ENCODE results near the gene FAM209A. TPM values are rescaled to one million over a fixed set of nuclear protein-coding genes. Genes with fewer than 3 reads are reported as not detected.
"Not testable (repeated sequence)": the region's sequence is repeated elsewhere in the genome, so short reads cannot be mapped to it uniquely, and the experiment has no call there.

FAM209A gene
- total and polyA plus RNA-seq, 8 donors = 0.28 to 0.75 (median 0.46) TPM; not detected in 5

- Histone ChIP-seq H3K36me3 (no peaks in the 10 kb centered on the region), H3K27ac (no peak overlapping the region), H3K9me3 (no peaks in the 10 kb centered on the region), H3K4me3 (no peak overlapping the region), H3K27me3 (no peaks in the 10 kb centered on the region), H3K4me1 (no peaks in the 10 kb centered on the region)
- FAIRE-seq (no peak), DNase-seq (no peak), ATAC-seq (no peak)
- 88 to 90% methylated on average over 5 to 7 of the region's 7 CpGs for WGBS, 2 donors
- TF ChIP-seq, protein P1, sequence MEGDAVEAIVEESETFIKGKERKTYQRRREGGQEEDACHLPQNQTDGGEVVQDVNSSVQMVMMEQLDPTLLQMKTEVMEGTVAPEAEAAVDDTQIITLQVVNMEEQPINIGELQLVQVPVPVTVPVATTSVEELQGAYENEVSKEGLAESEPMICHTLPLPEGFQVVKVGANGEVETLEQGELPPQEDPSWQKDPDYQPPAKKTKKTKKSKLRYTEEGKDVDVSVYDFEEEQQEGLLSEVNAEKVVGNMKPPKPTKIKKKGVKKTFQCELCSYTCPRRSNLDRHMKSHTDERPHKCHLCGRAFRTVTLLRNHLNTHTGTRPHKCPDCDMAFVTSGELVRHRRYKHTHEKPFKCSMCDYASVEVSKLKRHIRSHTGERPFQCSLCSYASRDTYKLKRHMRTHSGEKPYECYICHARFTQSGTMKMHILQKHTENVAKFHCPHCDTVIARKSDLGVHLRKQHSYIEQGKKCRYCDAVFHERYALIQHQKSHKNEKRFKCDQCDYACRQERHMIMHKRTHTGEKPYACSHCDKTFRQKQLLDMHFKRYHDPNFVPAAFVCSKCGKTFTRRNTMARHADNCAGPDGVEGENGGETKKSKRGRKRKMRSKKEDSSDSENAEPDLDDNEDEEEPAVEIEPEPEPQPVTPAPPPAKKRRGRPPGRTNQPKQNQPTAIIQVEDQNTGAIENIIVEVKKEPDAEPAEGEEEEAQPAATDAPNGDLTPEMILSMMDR (IDR thresholded peaks at IDR 0.05) = no peak
- intact Hi-C loops (cut with DNase I) = no loop called here
Measured at GRCh38 chr20:56527521-56527920, 3.0 kb downstream of the FAM209A start.

DNA sequence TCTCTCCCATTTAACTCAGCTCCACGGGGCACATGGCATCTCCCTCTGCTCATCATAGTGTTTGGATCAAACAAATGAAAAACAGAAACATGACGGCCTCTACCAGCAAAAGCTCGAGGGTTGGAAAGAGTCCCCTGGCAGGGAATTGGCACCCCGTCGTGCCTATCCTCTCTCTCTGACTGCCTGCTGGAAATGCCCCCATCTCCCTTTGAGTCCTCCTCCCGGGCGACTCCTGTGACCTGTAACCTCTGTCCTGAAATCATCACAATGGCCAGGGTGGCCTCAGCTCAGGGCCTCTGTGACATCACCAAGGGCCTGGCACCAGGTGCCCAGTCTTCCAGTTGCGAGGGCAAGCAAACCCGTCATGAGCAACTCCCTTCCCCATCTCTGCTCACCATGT lies 8.4 kb downstream of the FAM209A start, which contains the start of gene FAM209B:
FAM209B (plus strand) TSS at position 301 of the 400 bp plus-strand sequence; CDS start at position 397, 96 bp downstream.
- DNase-seq; FAIRE-seq; H3K27me3 ChIP-seq; H3K9me3 ChIP-seq; intact Hi-C loops (cut with DNase I); H3K27ac ChIP-seq; H3K4me3 ChIP-seq; H3K36me3 ChIP-seq; ATAC-seq; H3K4me1 ChIP-seq: not testable (repeated sequence)
- WGBS, 2 donors = 82 to 89% methylated on average over 9 of the region's 9 CpGs

GRCh38 chr20:56537997-56538396 lies 13.5 kb downstream of the FAM209A start:
- 35 to 36% methylated on average over 3 of the region's 3 CpGs for WGBS, 2 donors
- Histone ChIP-seq H3K27me3 (no peaks in the 10 kb centered on the region), H3K4me3 (no peak overlapping the region), H3K9me3 (no peaks in the 10 kb centered on the region), H3K4me1 (no peaks in the 10 kb centered on the region), H3K27ac (no peak overlapping the region), H3K36me3 (no peaks in the 10 kb centered on the region)
- FAIRE-seq (no peak), ATAC-seq (no peak), DNase-seq (no peak)
- TF ChIP-seq, protein P1 (IDR thresholded peaks at IDR 0.05) = no peak
- intact Hi-C loops (cut with DNase I) = no loop called here

GRCh38 chr20:56540415-56540814 lies 15.9 kb downstream of the FAM209A start:
- Histone ChIP-seq H3K4me3 (no peak overlapping the region), H3K27me3 (no peaks in the 10 kb centered on the region), H3K27ac (no peak overlapping the region), H3K9me3 (no peaks in the 10 kb centered on the region), H3K36me3 (no peaks in the 10 kb centered on the region), H3K4me1 (no peaks in the 10 kb centered on the region)
- DNase-seq = no peak
- intact Hi-C loops (cut with DNase I) = no loop called here
- no peak for FAIRE-seq
- TF ChIP-seq, protein P1 (IDR thresholded peaks at IDR 0.05) = no peak
- ATAC-seq = no peak
- WGBS, 2 donors = 68 to 83% methylated on average over 6 of the region's 6 CpGs

DNA sequence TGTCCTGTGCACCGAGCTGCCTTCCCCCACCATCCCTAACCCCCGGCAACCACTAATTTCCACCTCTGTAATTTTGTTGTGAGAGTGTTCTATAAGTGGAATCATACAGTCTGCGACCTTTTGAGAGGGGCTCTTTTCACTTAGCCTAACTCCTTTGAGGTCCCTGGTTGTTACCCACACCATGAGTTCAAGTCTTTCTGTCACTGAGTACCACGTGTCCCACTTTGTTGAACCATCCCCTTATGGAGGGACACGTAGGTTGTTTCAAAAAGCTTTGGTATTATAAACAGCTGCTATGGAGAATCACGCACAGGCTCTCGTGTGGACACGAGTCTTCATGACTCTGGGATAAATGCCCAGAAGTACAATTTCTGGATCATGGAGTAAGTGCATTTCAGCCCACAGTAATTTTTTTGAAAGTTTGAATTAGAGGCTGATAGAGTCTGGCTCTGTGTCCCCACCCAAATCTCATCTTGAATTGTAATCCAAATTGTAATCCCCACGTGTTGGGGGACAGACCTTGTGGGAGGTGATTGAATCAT lies 18.0 kb downstream of the FAM209A start:
- no peak for DNase-seq
- TF ChIP-seq, protein P1 (IDR thresholded peaks at IDR 0.05) = no peak
- Histone ChIP-seq H3K27ac (no peak overlapping the region), H3K4me1 (no peaks in the 10 kb centered on the region), H3K4me3 (no peak overlapping the region), H3K27me3 (no peaks in the 10 kb centered on the region), H3K36me3 (no peaks in the 10 kb centered on the region), H3K9me3 (no peaks in the 10 kb centered on the region)
- intact Hi-C loops (cut with DNase I) = no loop called here
- no peak for ATAC-seq
- FAIRE-seq = no peak
- WGBS, 2 donors = 68 to 76% methylated on average over 9 of the region's 9 CpGs

Data from pancreas (tissue), 10 donors.